ENCODE results near the gene NOTCH1.
A peak's percentile ranks its signal among the peaks of the same experiment; 100 is the strongest.

- TF ChIP-seq POLR2AphosphoS5 (IDR thresholded peaks at IDR 0.05) = peak in 1 of 3 donors; percentile 18
- TF ChIP-seq EP300 (IDR thresholded peaks at IDR 0.05) = no peak
Measured at GRCh38 chr9:136566901-136567300, 21.1 kb upstream of the NOTCH1 start.
